Stimulated activated CD8-positive, alpha-beta memory T cell treated with anti-CD3 and anti-CD28 coated beads, Interleukin-12 subunit alpha, Interleukin-12 subunit beta, amount 100 ng/mL, for 24 hours (primary cell): Measurements from ENCODE around the gene BANK1.
"Not testable (repeated sequence)": the region's sequence is repeated elsewhere in the genome, so short reads cannot be mapped to it uniquely, and the experiment has no call there.

Experiments used
- DNase-seq: peaks from one replicate; pipeline ENCODE4 v3.0.0-alpha.2; 2020; ENCODE audit errors: extremely low read depth

BANK1 gene

DNA sequence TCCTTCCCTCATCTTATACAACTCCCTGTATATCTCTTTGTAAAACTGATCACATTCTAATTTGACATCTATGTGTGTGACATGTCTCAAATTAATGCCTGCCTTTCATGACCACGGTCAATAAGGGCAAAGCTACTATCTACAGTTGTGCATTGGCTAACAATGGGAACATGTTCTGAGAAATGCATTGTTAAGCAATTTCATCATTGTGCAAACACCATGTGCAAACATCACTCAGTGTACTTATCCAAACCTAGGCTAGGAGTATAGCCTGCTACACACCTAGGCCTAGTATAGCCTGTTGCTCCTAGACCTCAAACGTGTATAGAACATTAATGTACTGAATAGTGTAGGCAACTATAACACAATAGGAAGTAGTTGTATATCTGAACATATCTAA, 95.0 kb downstream of the BANK1 start:
- DNase-seq = no peak

DNA sequence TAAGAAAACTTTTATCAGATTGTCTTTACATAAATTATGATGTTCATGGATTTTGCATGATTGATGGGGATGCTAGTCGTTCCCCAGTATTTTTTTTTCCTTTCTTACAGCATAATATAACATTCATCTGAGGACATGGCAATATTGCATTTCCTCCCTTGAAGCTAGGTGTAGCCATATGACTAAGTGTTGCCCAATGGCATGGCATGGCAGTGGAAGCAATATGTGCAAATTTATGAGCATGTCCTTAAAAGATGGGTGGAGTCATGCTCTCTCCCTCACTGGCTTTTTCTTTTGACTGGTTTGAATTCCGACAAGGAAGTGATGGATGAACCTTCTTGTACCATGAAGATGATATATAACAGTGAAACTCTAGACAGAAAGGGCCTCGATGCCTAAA, 96.3 kb downstream of the BANK1 start:
- DNase-seq = no peak

- no peak for DNase-seq
These were observed 97.9 kb downstream of the BANK1 start for GRCh38 chr4:101888472-101888871.

DNA sequence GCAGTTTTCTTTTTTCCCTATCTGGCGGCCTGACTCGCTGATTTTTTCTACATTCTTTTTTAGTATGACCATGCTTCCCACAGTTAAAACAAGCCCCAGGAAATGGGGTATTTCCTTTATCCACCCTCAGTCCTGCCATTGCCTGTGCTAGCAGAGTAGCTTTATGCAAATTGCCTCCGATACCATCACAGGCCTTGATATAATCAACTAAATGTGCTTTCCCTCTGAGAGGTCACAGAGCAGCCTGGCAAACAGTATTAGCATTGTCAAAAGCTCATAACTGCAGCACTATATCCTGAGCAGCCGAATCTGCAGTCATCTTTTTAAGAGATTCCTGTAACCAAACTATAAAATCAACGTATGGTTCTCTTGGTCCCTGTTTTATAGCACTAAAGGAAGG, 115.0 kb downstream of the BANK1 start:
- DNase-seq = not testable (repeated sequence)

DNA sequence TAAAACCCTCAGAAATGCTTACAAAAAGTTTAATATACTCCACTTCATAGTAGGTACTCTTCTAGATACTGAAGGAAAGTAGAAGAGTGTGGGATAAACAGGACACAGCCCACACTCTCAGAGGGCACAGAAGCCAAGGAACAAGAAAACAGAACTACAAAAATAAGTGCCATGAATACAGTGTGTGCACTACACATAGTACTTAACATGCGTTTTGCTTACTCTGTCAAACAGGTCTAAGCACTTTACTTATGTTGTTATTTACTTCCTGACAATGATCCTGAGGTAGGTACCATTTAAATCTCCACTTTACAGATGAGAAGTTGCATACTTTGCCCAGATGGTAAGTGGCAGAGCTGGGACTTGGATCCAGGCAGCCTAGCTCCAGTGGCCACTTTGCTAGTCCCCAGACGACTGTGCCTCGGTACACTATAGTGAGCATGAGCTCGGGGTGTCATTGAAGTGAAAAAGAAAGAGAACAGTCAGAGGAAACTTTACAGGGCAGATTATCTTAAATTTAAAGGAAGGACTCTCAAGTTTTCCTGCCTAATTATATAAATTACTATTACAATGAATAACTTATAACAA, 120.3 kb downstream of the BANK1 start:
- no peak for DNase-seq

DNA sequence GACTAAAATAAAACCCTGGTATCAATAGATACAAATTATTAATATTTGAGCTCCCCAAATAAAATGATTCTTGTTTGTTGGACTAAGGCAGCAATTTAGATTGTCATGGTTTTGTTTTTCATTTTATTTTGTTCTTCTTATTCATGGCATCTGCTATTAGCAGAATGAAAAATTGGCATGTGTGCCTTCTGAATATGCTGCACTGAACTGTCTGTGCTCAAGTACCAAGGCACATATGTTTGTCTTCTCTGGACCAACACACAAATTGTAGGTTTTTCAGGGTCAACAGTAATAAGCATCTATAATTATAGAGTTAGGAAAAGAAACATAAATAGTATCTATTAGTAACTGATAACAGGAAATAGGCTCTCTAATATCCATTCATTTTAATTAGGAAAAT, 121.1 kb downstream of the BANK1 start:
- no peak for DNase-seq

- no peak for DNase-seq
These were observed 124.2 kb downstream of the BANK1 start for GRCh38 chr4:101914761-101915160.

- DNase-seq = no peak
These were observed 128.9 kb downstream of the BANK1 start for GRCh38 chr4:101919373-101919977.

- no peak for DNase-seq
These were observed 130.8 kb downstream of the BANK1 start for GRCh38 chr4:101921370-101921769.

- DNase-seq = no peak
These were observed 141.1 kb downstream of the BANK1 start for GRCh38 chr4:101931619-101932018.

DNA sequence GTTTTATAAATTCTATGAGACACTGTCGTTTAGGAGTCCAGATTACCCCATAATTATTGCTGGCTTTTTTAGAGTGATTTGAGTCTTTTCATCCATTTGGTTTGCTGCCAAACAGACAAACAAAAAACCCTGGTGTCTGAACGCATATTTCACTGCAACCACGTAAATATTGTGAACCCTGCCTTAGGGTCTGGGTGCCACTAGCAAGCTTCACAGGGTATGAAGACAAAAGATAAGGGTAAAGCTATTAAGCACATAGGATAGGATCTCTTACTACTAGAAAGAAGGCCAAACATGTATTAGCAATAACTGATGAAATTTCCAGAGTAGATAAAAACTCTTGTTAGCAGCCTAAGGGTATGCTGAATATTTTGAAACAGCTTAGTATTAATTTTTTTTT, 143.3 kb downstream of the BANK1 start:
- DNase-seq = no peak

GRCh38 chr4:101938836-101939235, 148.3 kb downstream of the BANK1 start:
- DNase-seq = no peak

- no peak for DNase-seq
These were observed 151.4 kb downstream of the BANK1 start for GRCh38 chr4:101941816-101942358.

DNA sequence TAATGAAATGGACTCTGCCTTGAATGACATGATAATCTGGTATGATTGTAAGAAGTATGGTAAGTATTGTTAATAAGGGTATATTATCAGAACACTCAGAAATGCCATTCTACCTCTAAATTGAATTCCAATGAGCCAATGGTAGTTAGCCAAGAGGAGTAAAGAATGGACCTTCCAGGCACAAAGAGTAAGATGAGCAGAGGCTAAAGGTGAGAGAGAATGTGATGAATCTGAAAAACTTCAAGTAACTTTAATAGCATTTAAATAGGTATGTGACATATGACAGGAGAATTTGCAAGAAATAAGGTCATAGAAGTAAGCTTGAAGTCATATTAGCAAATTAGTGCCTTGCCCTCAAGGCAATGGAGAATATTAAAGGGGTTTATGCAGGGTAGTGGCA, 152.4 kb downstream of the BANK1 start:
- no peak for DNase-seq

DNA sequence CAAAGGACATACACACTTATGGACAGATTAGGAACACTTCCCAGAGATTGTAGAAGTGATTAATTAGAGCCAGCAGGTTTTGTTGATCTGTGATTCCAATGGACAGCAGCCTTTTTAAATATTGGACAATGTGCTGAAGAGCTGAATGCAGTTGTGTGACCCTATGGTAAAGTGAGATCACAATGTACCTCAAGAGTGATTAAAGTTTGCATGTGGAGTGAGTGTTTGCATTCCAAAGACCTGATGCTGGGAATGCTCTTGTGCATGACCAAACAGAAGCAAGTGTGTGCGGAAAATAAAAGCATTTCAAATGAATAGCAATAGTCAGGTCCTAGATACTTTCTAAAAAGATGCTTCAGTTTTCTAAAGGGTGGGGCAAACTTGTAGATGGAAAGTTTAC, 154.1 kb downstream of the BANK1 start:
- no peak for DNase-seq

GRCh38 chr4:101948055-101948454, 157.5 kb downstream of the BANK1 start:
- no peak for DNase-seq

- DNase-seq = no peak
These were observed 158.4 kb downstream of the BANK1 start for GRCh38 chr4:101948951-101949350.

GRCh38 chr4:101950258-101950979, 159.9 kb downstream of the BANK1 start:
- no peak for DNase-seq

GRCh38 chr4:101952985-101953384, 162.5 kb downstream of the BANK1 start:
- DNase-seq = no peak

DNA sequence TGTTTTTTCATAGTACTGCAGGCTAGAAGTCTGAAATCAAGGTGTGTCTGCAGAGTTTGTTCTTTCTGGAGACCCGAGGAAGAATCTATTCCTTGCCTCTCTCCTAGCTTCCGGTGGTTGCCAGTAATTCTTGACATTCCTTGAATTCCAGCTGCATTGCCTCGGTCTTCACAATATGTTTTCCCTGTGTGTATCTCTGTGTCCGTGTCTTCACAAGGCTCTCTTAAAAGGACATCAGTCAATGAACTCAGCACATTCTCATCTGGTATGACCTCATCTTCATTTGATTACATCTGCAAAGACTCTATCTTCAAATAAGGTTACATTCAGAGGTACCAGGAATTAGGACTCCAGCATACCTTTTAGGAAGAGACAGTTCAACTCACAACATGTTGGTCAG, 163.4 kb downstream of the BANK1 start:
- no peak for DNase-seq

- DNase-seq = no peak
These were observed 163.8 kb downstream of the BANK1 start for GRCh38 chr4:101954351-101954750.

DNA sequence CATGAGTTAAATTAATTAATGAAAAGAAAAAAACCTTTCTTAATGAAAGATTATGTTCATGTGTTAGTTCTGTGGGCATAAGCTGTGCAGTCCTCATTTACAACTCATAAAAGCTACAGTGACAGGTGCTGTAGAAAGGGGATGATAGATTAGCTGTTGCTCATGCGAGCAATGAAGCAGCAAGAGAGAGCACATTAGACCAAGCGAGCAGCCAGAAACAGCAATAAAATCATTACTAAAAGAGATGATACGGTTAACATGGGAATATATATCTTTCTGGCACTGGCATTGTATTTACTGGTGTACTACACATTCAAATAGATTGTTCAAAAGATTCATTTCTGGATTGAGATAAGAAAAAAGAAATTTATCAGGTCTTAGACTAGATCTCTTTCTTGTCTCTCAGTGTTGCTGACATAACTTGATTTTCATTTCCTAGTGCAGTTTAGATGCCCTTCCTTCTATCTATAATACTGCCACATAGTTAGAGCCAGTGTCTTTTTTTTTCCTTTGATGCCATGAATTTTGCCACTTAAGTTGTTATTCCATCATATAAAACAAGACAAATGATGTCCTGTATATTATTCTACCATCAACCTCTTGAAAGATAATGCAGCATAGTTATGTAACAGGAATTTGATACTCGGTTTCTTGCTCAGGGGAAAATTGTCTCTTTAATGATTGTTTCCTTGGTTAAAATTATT, 164.6 kb downstream of the BANK1 start:
- DNase-seq = no peak
